ENCODE data around the gene ASGR2.

- TF ChIP-seq CTCF (conservative IDR thresholded peaks at IDR 0.05; ENCODE audit: low read length) (no peak), EZH2phosphoT487 (IDR thresholded peaks at IDR 0.05; ENCODE audit: borderline replicate concordance, low read depth, low read length) (no peak)
These were observed 4.7 kb upstream of the ASGR2 start for GRCh38 chr17:7119314-7119713.
